SU-DHL-6 (cell line): ENCODE measurements around the gene SLC9A9.

Experiments used
- H2AFZ ChIP-seq: fragments of 200-600 bp; sonication (generic); 2 replicates; pipeline ENCODE4 v1.6.1; 2014; ENCODE audit warnings: low read depth, mild to moderate bottlenecking, moderate library complexity, mixed read lengths, antibody characterized with exemption, low read length; ENCODE audit not compliant: severe bottlenecking
- H3F3A ChIP-seq: fragments of 200-600 bp; shearing (Covaris generic); 2 replicates; pipeline ENCODE4 v1.6.0; 2016; ENCODE audit warnings: antibody characterized with exemption, mild to moderate bottlenecking; ENCODE audit not compliant: insufficient read depth
- H3K27ac ChIP-seq: fragments of 200-600 bp; sonication (generic); 2 replicates; pipeline ENCODE4 v1.5.1; 2016; ENCODE audit warnings: low read depth, mild to moderate bottlenecking, low read length, moderate library complexity, mixed read lengths
- H3K27me3 ChIP-seq: fragments of 200-600 bp; sonication (generic), shearing (Covaris generic); 2 replicates; pipeline ENCODE4 v1.6.0; 2014; ENCODE audit warnings: mild to moderate bottlenecking, low read length
- H3K36me3 ChIP-seq: fragments of 200-600 bp; sonication (generic); 2 replicates; pipeline ENCODE4 v1.6.1; 2014; ENCODE audit warnings: mild to moderate bottlenecking, low read length, mixed read lengths
- H3K4me2 ChIP-seq: fragments of 300-600, 200-600 bp; shearing (Covaris generic), sonication (generic); 2 replicates; pipeline ENCODE4 v1.6.0; 2014; ENCODE audit warnings: low read length, low read depth, mild to moderate bottlenecking; ENCODE audit not compliant: poor library complexity, severe bottlenecking
- H3K4me3 ChIP-seq: fragments of 200-600 bp; sonication (generic); 2 replicates; pipeline ENCODE4 v1.5.1; 2014; ENCODE audit warnings: antibody characterized with exemption, low read length, mild to moderate bottlenecking, mixed read lengths; ENCODE audit not compliant: insufficient read depth, poor library complexity, severe bottlenecking
- H3K79me2 ChIP-seq: fragments of 200-600 bp; sonication (generic); 2 replicates; pipeline ENCODE4 v1.6.1; 2014; ENCODE audit warnings: mild to moderate bottlenecking, low read length, moderate library complexity; ENCODE audit not compliant: insufficient read depth
- H3K9ac ChIP-seq: fragments of 200-600 bp; sonication (generic); 2 replicates; pipeline ENCODE4 v1.7.0; 2014; ENCODE audit warnings: mild to moderate bottlenecking, low read length
- H3K9me2 ChIP-seq: fragments of 200-600 bp; sonication (generic); replicated peaks from 2 replicates; pipeline ENCODE4 v1.6.1; 2014; ENCODE audit warnings: low read length; ENCODE audit not compliant: insufficient read depth
- H3K9me3 ChIP-seq: fragments of 200-600 bp; sonication (generic); 2 replicates; pipeline ENCODE4 v1.6.1; 2014; ENCODE audit warnings: low read length, mixed read lengths; ENCODE audit not compliant: insufficient read depth
- H4K20me1 ChIP-seq: fragments of 200-600 bp; sonication (generic); 2 replicates; pipeline ENCODE4 v1.6.1; 2014; ENCODE audit warnings: low read depth, mild to moderate bottlenecking, antibody characterized with exemption, low read length, moderate library complexity, mixed read lengths
- EZH2phosphoT487 ChIP-seq: fragments of 200-600 bp; sonication (generic), shearing (Covaris generic); conservative IDR thresholded peaks from 2 replicates; pipeline ENCODE4 v1.6.1; 2018; ENCODE audit warnings: mild to moderate bottlenecking, antibody characterized with exemption, low read length, moderate library complexity, mixed read lengths
- TF ChIP-seq, protein P1 (sequence below): fragments of 200-600 bp; sonication (generic); IDR thresholded peaks from one replicate; pipeline ENCODE4 v1.5.1; 2017; ENCODE audit warnings: antibody characterized with exemption, mild to moderate bottlenecking, low read length, moderate library complexity; ENCODE audit not compliant: insufficient read depth, poor library complexity, severe bottlenecking

Gene SLC9A9

DNA sequence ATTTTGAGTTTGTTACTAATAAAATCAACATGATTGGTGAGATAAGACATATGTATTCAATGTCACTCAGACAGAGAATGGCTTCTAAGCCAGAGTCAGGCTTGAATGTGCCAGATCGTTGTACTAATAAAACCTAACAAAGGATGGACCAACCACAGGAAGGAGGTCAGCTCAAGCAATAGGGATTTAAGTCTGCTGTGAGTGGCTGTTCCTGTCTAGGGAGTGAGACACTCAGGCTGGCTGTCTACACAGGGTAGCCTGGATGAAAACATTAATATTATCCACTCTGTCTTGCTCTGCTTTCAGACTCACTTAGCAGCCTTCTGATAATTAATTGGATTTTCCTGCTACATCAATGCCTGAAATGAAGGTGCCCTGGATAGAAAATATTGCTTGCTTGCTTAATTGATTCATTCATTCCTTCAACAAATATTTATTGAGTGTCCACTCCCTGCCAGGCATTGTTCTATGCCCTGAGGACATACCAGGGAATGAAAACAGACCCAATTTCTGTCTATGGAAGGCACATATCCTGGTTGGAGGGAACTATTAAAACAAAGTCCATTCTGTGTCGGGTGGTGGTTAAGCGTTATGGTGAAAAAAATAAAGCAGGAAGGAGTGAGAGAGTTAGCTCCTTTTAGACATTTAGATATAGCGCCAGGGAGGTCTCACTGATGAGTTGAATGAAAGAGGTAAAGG is 489.3 kb downstream of the SLC9A9 start:
- Histone ChIP-seq H3K9me2 (no peaks in the 10 kb centered on the region), H3K4me3 (no peak overlapping the region), H3K36me3 (no peaks in the 10 kb centered on the region), H3K27me3 (no peaks in the 10 kb centered on the region), H3K79me2 (no peaks in the 10 kb centered on the region), H3K9ac (no peak overlapping the region), H3K4me2 (no peak overlapping the region), H3F3A (no peaks in the 10 kb centered on the region), H4K20me1 (no peaks in the 10 kb centered on the region), H3K9me3 (no peaks in the 10 kb centered on the region), H3K27ac (no peak overlapping the region), H2AFZ (no peak overlapping the region)
- TF ChIP-seq, protein P1, sequence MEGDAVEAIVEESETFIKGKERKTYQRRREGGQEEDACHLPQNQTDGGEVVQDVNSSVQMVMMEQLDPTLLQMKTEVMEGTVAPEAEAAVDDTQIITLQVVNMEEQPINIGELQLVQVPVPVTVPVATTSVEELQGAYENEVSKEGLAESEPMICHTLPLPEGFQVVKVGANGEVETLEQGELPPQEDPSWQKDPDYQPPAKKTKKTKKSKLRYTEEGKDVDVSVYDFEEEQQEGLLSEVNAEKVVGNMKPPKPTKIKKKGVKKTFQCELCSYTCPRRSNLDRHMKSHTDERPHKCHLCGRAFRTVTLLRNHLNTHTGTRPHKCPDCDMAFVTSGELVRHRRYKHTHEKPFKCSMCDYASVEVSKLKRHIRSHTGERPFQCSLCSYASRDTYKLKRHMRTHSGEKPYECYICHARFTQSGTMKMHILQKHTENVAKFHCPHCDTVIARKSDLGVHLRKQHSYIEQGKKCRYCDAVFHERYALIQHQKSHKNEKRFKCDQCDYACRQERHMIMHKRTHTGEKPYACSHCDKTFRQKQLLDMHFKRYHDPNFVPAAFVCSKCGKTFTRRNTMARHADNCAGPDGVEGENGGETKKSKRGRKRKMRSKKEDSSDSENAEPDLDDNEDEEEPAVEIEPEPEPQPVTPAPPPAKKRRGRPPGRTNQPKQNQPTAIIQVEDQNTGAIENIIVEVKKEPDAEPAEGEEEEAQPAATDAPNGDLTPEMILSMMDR: no peak
- TF ChIP-seq EZH2phosphoT487: no peak

DNA sequence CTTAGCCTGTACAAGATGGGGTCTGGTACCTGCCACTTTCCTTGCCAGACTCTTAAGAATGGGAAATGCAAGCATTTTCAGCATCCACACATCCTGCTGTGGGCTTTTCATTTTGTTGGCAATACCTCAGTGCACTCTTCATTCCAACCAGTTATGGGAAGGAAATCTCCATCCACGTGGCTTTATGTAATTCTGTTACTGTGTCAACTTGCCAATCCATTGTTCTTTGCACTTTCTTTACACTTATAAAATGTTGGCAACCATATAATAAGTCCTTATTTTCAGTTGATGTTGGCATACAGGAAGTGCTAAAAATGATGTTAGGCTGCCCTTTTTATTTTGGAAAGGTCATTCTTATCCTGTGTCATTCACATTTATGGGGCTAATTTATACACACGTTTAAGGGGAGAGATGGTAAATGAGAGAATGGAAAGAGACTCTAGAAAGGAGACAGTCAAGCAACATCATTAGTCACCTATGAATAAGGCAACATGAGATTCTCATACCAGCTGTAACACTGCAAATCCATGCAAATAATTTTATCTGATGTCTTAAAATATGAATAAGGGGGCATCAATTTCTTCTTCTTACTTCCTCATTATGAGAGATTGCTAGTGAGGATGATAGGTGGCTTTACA is 490.0 kb downstream of the SLC9A9 start:
- no peaks in the 10 kb centered on the region for H3K36me3 ChIP-seq
- H4K20me1 ChIP-seq: no peaks in the 10 kb centered on the region
- no peaks in the 10 kb centered on the region for H3K9me3 ChIP-seq
- H3K9me2 ChIP-seq: no peaks in the 10 kb centered on the region
- H2AFZ ChIP-seq: no peak overlapping the region
- H3K4me2 ChIP-seq: no peak overlapping the region
- TF ChIP-seq EZH2phosphoT487: no peak
- TF ChIP-seq, protein P1: no peak
- no peak overlapping the region for H3K4me3 ChIP-seq
- no peaks in the 10 kb centered on the region for H3K27me3 ChIP-seq
- H3K27ac ChIP-seq: no peak overlapping the region
- H3F3A ChIP-seq: no peaks in the 10 kb centered on the region
- no peaks in the 10 kb centered on the region for H3K79me2 ChIP-seq
- H3K9ac ChIP-seq: no peak overlapping the region

DNA sequence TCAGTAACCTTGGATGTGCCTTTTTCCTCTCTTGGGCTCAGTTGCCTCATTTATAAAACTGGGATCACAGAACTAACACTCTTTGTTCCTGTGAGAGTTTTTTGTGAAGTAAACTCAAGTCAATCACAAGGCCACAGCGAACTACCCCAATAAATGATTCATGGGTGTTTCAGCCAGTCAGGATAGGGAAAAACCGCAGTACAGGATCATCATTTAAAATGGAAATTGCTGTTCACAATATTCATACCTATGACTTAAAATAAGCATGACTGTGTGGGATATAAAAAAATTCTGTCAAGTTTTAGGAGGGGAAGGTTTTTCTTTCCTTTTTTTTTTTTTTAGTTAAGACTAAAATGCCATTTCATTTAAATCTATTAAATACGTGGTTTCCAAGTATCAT is 490.6 kb downstream of the SLC9A9 start:
- no peak overlapping the region for H3K4me2 ChIP-seq
- no peaks in the 10 kb centered on the region for H3K27me3 ChIP-seq
- no peaks in the 10 kb centered on the region for H3K9me2 ChIP-seq
- H3K79me2 ChIP-seq: no peaks in the 10 kb centered on the region
- H3K9ac ChIP-seq: no peak overlapping the region
- no peaks in the 10 kb centered on the region for H3K36me3 ChIP-seq
- no peak overlapping the region for H2AFZ ChIP-seq
- H3K9me3 ChIP-seq: no peaks in the 10 kb centered on the region
- no peak overlapping the region for H3K27ac ChIP-seq
- no peaks in the 10 kb centered on the region for H4K20me1 ChIP-seq
- no peak for TF ChIP-seq EZH2phosphoT487
- TF ChIP-seq, protein P1: no peak
- H3K4me3 ChIP-seq: no peak overlapping the region
- no peaks in the 10 kb centered on the region for H3F3A ChIP-seq
